ENCODE results near the gene FRMD4A. TPM values are rescaled to one million over a fixed set of nuclear protein-coding genes. Genes with fewer than 3 reads are reported as not detected.

The FRMD4A gene
- total RNA-seq, 2 experiments from 2014 or later: 0.17 TPM; not detected in 1

- Histone ChIP-seq H2AFZ (ENCODE audit: low read length) (no peak overlapping the region), H3K36me3 (ENCODE audit: insufficient read depth, low read length) (no peaks in the 10 kb centered on the region), H3K4me3 (ENCODE audit: low read depth, low read length, poor library complexity, severe bottlenecking) (no peak overlapping the region), H3K4me1 (ENCODE audit: insufficient read depth, low read length, poor library complexity, severe bottlenecking) (no peaks in the 10 kb centered on the region), H3K9me3 (ENCODE audit: low read length) (no peaks in the 10 kb centered on the region), H3K27ac (ENCODE audit: low read depth, low read length, poor library complexity, severe bottlenecking) (no peak overlapping the region), H3K9me2 (ENCODE audit: insufficient read depth, low read length) (no peaks in the 10 kb centered on the region), H3K79me2 (ENCODE audit: insufficient read depth, low read depth, low read length) (no peaks in the 10 kb centered on the region), H4K20me1 (ENCODE audit: insufficient read depth, low read length) (no peaks in the 10 kb centered on the region), H3K4me2 (ENCODE audit: low read length) (no peak overlapping the region)
- TF ChIP-seq EZH2phosphoT487 (IDR thresholded peaks at IDR 0.05; ENCODE audit: borderline replicate concordance, low read depth, low read length): no peak
- no peak for TF ChIP-seq CTCF (conservative IDR thresholded peaks at IDR 0.05; ENCODE audit: low read length)
- no TSS peak for BruUV-seq (replicated peaks)
- POLR2A ChIA-PET: interaction anchor here (0.6 to 2.0 kb wide), 2 partner anchors 11 to 249 kb away, joined by 4 to 6 read pairs; no protein-coding TSS in a partner anchor
- intact Hi-C loops (cut with micrococcal nuclease; ENCODE audit: unreplicated experiment): no loop called here
- CTCF ChIA-PET (ENCODE audit: unreplicated experiment): no interaction called here
- DNase-seq (ENCODE audit: low spot score): no peak
Observed at GRCh38 chr10:13862546-13863233, 468.0 kb downstream of the FRMD4A start.

DNA sequence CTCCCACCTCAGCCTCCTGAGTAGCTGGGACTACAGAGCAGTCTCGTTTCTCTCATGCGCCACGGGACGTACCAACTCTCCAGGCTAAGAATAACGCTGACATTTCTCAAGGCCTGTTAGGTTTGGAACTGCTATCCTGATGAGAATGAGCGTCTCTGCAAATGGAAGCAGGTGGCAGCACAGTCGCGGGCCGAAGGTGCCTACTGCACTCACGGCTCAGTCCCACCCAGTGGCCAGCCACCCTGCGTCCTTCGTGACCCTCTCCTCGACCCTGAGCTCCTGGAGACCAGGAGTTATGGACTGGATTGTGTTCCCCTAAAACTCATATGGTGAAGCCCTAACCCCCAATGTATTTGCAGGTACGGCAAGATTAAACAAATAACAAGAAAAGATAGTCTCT lies 469.8 kb downstream of the FRMD4A start:
- H3K4me2 ChIP-seq (ENCODE audit: low read length): no peak overlapping the region

More for the DNA sequence above, 469.8 kb downstream of the FRMD4A start:
- Histone ChIP-seq H3K27ac (ENCODE audit: low read depth, low read length, poor library complexity, severe bottlenecking) (no peak overlapping the region), H4K20me1 (ENCODE audit: insufficient read depth, low read length) (no peaks in the 10 kb centered on the region), H3K9me3 (ENCODE audit: low read length) (no peaks in the 10 kb centered on the region), H3K9me2 (ENCODE audit: insufficient read depth, low read length) (no peaks in the 10 kb centered on the region), H3K4me1 (ENCODE audit: insufficient read depth, low read length, poor library complexity, severe bottlenecking) (no peaks in the 10 kb centered on the region), H3K79me2 (ENCODE audit: insufficient read depth, low read depth, low read length) (no peaks in the 10 kb centered on the region), H3K36me3 (ENCODE audit: insufficient read depth, low read length) (no peaks in the 10 kb centered on the region), H3K4me3 (ENCODE audit: low read depth, low read length, poor library complexity, severe bottlenecking) (no peak overlapping the region), H2AFZ (ENCODE audit: low read length) (no peak overlapping the region)
- no peak for TF ChIP-seq EZH2phosphoT487 (IDR thresholded peaks at IDR 0.05; ENCODE audit: borderline replicate concordance, low read depth, low read length)
- TF ChIP-seq CTCF (conservative IDR thresholded peaks at IDR 0.05; ENCODE audit: low read length): no peak
- DNase-seq (ENCODE audit: low spot score): no peak
- ChIA-PET POLR2A (no interaction called here), CTCF (ENCODE audit: unreplicated experiment) (no interaction called here)
- BruUV-seq (replicated peaks): no TSS peak
- intact Hi-C loops (cut with micrococcal nuclease; ENCODE audit: unreplicated experiment): no loop called here
